IPS DF 6.9 (cell line): ENCODE results near the gene CIITA.
"Not testable (repeated sequence)": the region's sequence is repeated elsewhere in the genome, so short reads cannot be mapped to it uniquely, and the experiment has no call there.

Experiments used
- DNase-seq: peaks from one replicate; pipeline ENCODE4 v3.0.0-alpha.2; 2013; ENCODE audit warnings: low read depth, low spot score
- H3K27ac ChIP-seq: one replicate; pipeline ENCODE4 v1.5.1; 2013; ENCODE audit warnings: low read length, control low read depth
- H3K27me3 ChIP-seq: 2 replicates; pipeline ENCODE4 v1.6.1; 2013; ENCODE audit warnings: mild to moderate bottlenecking, low read length; ENCODE audit not compliant: control insufficient read depth, insufficient read depth
- H3K36me3 ChIP-seq: 2 replicates; pipeline ENCODE4 v1.6.1; 2013; ENCODE audit warnings: low read length; ENCODE audit not compliant: control insufficient read depth, insufficient read depth
- H3K4me1 ChIP-seq: 2 replicates; pipeline ENCODE4 v1.6.1; 2013; ENCODE audit warnings: low read length; ENCODE audit not compliant: control insufficient read depth, insufficient read depth
- H3K4me3 ChIP-seq: 2 replicates; pipeline ENCODE4 v1.5.1; 2013; ENCODE audit warnings: mild to moderate bottlenecking, low read length
- H3K9me3 ChIP-seq: 2 replicates; pipeline ENCODE4 v1.6.1; 2013; ENCODE audit warnings: low read length, inconsistent platforms; ENCODE audit not compliant: control insufficient read depth, insufficient read depth
- WGBS: extraction: QIAGEN DNeasy Blood & Tissue Kit; methylation state at CpG from one replicate; pipeline ENCODE4 v1.1.7; 2013; ENCODE audit warnings: mixed read lengths, missing lambda C conversion rate; ENCODE audit not compliant: insufficient read length, insufficient coverage; 5-methylcytosine and 5-hydroxymethylcytosine counted together

Gene CIITA

GRCh38 chr16:10876799-10877341, at the start of gene CIITA:
CIITA (plus strand) TSS chr16:10877202; CDS start chr16:10877331, 129 bp downstream.
- no peak for DNase-seq
- Histone ChIP-seq H3K4me1 (0 out of 2 replicates have a peak, but pooled peaks cover 2% of the 10 kb centered on the region), H3K27me3 (peaks cover 6% of the 10 kb centered on the region; the same call in 1 of the 2 replicates), H3K36me3 (no peaks in the 10 kb centered on the region), H3K9me3 (no peaks in the 10 kb centered on the region), H3K27ac (no peak within 1 kb of the TSS), H3K4me3 (no peak within 1 kb of the TSS)
- no CpG with 5 or more reads among the region's 9 CpGs for WGBS

DNA sequence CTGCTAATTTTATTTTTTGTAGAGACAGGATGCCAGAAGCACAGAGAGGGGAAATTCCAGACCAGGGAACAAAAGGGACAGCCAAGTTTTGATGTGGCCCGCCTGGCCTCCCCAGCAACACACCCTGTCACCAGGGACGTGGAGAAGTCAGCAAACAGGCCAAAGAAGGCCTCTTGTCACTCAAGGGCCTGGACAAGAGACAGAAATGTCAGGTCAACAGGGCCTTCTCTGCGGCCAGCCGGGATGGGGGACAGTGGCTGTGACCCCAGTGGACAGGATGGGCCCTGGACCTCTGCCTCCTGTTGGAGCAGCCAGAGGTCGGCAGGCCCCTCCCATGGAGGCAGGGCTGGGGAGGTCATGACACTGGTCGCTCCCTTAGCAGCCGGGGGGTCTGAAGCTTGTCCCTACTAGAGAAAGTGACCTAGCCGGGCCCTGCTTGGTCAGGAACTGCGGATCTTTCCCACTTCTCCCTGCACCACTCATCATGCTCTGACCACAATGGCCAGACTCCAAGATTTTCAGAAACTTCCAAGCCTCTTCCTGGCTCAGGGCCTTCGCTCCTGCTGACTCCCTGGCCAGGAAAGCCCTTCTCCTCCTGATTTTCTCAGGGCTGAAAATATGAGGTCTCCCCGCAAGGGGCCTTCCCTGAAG, 49.2 kb upstream of the CIITA start:
- Histone ChIP-seq H3K4me1 (no peaks in the 10 kb centered on the region), H3K36me3 (no peaks in the 10 kb centered on the region), H3K4me3 (no peak overlapping the region), H3K27me3 (no peaks in the 10 kb centered on the region), H3K27ac (no peak overlapping the region), H3K9me3 (no peaks in the 10 kb centered on the region)
- no peak for DNase-seq
- WGBS, result no CpG with 5 or more reads among the region's 11 CpGs

DNA sequence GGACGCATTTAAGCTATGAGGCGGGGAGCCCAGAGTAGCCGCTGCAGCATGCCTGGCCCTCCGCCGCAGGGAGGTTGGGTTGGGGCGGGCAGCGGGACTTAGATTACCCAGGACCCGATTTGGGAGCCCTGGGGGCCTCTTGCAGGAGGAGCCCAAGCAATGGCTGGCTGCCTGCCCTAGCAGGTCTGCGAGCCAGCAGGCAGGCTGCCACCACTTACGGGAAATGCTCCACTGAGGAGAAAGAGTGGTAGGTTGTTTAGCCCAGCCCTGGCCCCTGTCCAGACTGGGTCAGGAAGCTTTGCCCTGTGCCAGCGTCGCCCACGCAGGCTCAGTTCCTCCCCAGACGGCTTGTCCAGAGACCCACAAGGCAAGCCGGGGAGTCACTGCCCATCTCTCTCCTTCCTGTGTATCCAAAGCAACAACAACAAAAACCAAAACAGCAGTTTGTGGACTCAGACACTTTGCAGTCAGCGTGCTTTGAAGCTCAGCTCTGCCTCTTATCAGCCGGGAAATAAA, 48.1 kb upstream of the CIITA start:
- no CpG with 5 or more reads among the region's 17 CpGs for WGBS
- H3K36me3 ChIP-seq, result no peaks in the 10 kb centered on the region
- H3K4me3 ChIP-seq, result no peak overlapping the region
- no peaks in the 10 kb centered on the region for H3K9me3 ChIP-seq
- no peak for DNase-seq
- no peak overlapping the region for H3K27ac ChIP-seq
- no peaks in the 10 kb centered on the region for H3K27me3 ChIP-seq
- H3K4me1 ChIP-seq, result no peaks in the 10 kb centered on the region

GRCh38 chr16:10829390-10830098, 47.5 kb upstream of the CIITA start:
- H3K4me1 ChIP-seq, H3K9me3 ChIP-seq, H3K27me3 ChIP-seq, H3K36me3 ChIP-seq, H3K27ac ChIP-seq, DNase-seq, H3K4me3 ChIP-seq: not testable (repeated sequence)
- no CpG with 5 or more reads among the region's 18 CpGs for WGBS

DNA sequence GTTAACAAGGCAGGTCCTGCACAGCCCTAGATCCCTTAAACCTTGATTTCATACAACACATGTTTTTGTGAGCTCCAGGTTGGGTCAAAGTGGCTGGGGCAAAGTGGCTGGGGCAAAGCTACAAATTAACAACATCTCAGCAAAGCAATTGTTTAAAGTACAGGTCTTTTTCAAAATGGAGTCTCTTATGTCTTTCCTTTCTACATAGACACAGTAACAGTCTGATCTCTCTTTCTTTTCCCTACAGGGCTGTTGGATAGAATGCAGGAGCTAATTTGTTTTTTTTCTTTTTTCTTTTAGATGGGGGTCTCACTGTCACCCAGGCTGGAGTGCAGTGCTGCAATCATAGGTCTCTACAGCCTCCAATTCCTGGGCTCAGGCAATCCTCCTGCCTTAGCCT, 46.8 kb upstream of the CIITA start:
- DNase-seq, H3K4me1 ChIP-seq, H3K9me3 ChIP-seq, H3K27me3 ChIP-seq, H3K36me3 ChIP-seq, H3K4me3 ChIP-seq, H3K27ac ChIP-seq: not testable (repeated sequence)

- H3K9me3 ChIP-seq, result no peaks in the 10 kb centered on the region
- no peak for DNase-seq
- no peaks in the 10 kb centered on the region for H3K36me3 ChIP-seq
- H3K27me3 ChIP-seq, result no peaks in the 10 kb centered on the region
- no peak overlapping the region for H3K27ac ChIP-seq
- H3K4me3 ChIP-seq, result no peak overlapping the region
- WGBS, result no CpG with 5 or more reads among the region's 10 CpGs
- no peaks in the 10 kb centered on the region for H3K4me1 ChIP-seq
Observed at GRCh38 chr16:10831894-10832886, 44.8 kb upstream of the CIITA start.

DNA sequence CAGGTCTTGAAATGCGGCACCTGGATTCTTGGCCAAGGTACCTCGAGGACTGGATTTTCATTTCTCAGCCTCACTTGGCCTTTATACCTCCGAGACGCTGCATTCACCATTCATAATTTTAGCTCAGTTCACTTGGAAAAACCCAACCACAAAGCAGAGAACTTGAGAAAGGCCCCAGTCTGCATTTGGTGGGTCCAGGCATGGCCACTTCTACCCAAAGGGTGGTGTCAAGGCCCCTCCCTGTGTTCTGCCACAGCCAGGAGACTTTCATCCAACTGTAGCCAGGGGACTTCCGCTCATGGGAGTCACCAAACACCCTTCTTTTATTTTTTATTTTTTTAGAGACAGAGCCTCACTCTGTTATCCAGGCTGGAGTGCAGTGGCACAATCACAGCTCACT, 43.7 kb upstream of the CIITA start:
- H3K9me3 ChIP-seq, result no peaks in the 10 kb centered on the region
- no peaks in the 10 kb centered on the region for H3K27me3 ChIP-seq
- H3K4me1 ChIP-seq, result no peaks in the 10 kb centered on the region
- H3K36me3 ChIP-seq, result no peaks in the 10 kb centered on the region
- no peak overlapping the region for H3K27ac ChIP-seq
- no peak overlapping the region for H3K4me3 ChIP-seq
- no CpG with 5 or more reads among the region's 5 CpGs for WGBS
- DNase-seq, result no peak

DNA sequence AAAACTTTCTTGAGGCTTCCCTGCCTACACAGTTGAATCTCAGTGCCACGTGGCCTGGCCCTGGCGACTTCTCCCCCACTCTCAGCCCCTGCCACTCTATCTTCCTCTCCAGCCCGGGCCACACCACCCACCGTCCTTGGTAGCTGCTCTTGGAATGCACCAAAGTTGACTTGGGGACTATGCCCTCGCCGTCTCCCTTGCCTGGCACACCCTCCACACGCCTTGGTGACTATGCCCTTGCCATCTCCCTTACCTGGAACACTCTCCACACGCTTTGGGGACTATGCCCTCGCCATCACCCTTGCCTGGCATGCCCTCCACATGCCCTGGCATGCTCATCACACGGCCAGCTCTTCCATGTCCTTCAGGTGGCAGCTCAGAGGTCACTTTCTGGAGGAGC, 42.9 kb upstream of the CIITA start:
- Histone ChIP-seq H3K4me3 (no peak overlapping the region), H3K9me3 (no peaks in the 10 kb centered on the region), H3K27ac (no peak overlapping the region), H3K4me1 (no peaks in the 10 kb centered on the region), H3K36me3 (no peaks in the 10 kb centered on the region), H3K27me3 (no peaks in the 10 kb centered on the region)
- DNase-seq, result no peak
- WGBS, result no CpG with 5 or more reads among the region's 10 CpGs

GRCh38 chr16:10834766-10835165, 42.2 kb upstream of the CIITA start:
- no peaks in the 10 kb centered on the region for H3K27me3 ChIP-seq
- no CpG with 5 or more reads among the region's 1 CpG for WGBS
- no peak overlapping the region for H3K27ac ChIP-seq
- H3K36me3 ChIP-seq, result no peaks in the 10 kb centered on the region
- no peak overlapping the region for H3K4me3 ChIP-seq
- H3K4me1 ChIP-seq, result no peaks in the 10 kb centered on the region
- no peak for DNase-seq
- H3K9me3 ChIP-seq, result no peaks in the 10 kb centered on the region

DNA sequence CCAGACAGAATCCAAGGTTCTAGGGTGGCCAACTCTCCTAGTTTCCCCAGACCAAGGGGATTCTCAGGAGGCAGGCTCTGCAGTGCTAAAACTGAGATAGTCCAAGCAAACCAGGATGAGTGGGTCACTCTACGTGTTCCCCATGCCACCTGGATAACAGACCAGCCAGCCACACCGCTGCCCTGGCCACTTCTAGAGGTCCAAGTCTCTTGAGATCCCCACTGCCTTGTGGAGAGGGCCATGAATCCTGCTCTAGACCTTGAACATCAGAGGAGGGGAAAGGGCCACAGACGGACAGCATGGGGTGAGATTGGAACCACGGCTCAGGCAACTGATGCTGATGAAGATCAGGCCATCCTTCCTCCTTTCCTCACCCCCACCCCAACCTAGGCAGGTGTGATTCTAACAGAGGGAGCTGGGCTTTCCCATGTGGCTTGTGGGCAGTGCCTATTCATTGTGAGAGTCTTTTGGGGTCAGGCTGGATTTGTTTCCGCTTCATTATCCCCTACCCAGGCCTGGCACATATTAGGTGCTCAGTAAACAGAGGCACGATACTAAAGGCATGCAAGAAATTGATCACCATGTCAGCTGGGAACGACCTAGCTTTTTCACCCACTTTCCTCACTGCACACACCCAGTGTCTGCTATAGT, 41.6 kb upstream of the CIITA start:
- Histone ChIP-seq H3K4me1 (no peaks in the 10 kb centered on the region), H3K27ac (no peak overlapping the region), H3K27me3 (no peaks in the 10 kb centered on the region), H3K36me3 (no peaks in the 10 kb centered on the region), H3K4me3 (no peak overlapping the region), H3K9me3 (no peaks in the 10 kb centered on the region)
- DNase-seq, result no peak
- WGBS, result no CpG with 5 or more reads among the region's 7 CpGs
